Loucy (cell line): ENCODE measurements around the gene CFAP77.

ENCODE experiments used
- H2AFZ ChIP-seq: fragments of 200-600 bp; sonication (generic); 2 replicates; pipeline ENCODE4 v1.6.0; 2016; ENCODE audit warnings: antibody characterized with exemption, mild to moderate bottlenecking, low read length, moderate library complexity
- H3F3A ChIP-seq: fragments of 200-600 bp; 2 replicates; pipeline ENCODE4 v1.6.0; 2016; ENCODE audit warnings: antibody characterized with exemption, low read depth, mild to moderate bottlenecking
- H3K27me3 ChIP-seq: fragments of 200-600 bp; sonication (generic); 2 replicates; pipeline ENCODE4 v1.6.1; 2014; ENCODE audit warnings: low read length, mild to moderate bottlenecking; ENCODE audit not compliant: insufficient read depth, poor library complexity, severe bottlenecking
- H3K36me3 ChIP-seq: fragments of 200-600 bp; sonication (generic); 2 replicates; pipeline ENCODE4 v1.6.1; 2016; ENCODE audit warnings: low read length; ENCODE audit not compliant: insufficient read depth
- H3K4me1 ChIP-seq: fragments of 200-600 bp; sonication (generic); 2 replicates; pipeline ENCODE4 v1.5.1; 2014; ENCODE audit warnings: low read length, mild to moderate bottlenecking; ENCODE audit not compliant: insufficient read depth, poor library complexity, severe bottlenecking
- H3K4me2 ChIP-seq: fragments of 200-600 bp; sonication (generic); 2 replicates; pipeline ENCODE4 v1.6.0; 2014; ENCODE audit warnings: antibody characterized with exemption, low read length, low read depth, mild to moderate bottlenecking; ENCODE audit not compliant: poor library complexity, severe bottlenecking
- H3K4me3 ChIP-seq: fragments of 200-600 bp; sonication (generic); 2 replicates; pipeline ENCODE4 v1.5.1; 2014; ENCODE audit warnings: low read length, mild to moderate bottlenecking, mixed read lengths; ENCODE audit not compliant: poor library complexity, severe bottlenecking
- H3K79me2 ChIP-seq: fragments of 200-600 bp; sonication (generic); 2 replicates; pipeline ENCODE4 v1.6.1; 2014; ENCODE audit warnings: low read length; ENCODE audit not compliant: insufficient read depth
- H3K9ac ChIP-seq: fragments of 200-600 bp; sonication (generic); 2 replicates; pipeline ENCODE4 v1.6.0; 2014; ENCODE audit warnings: mild to moderate bottlenecking, low read depth, low read length, moderate library complexity; ENCODE audit not compliant: poor library complexity, severe bottlenecking
- H3K9me2 ChIP-seq: fragments of 200-600 bp; sonication (generic); replicated peaks from 2 replicates; pipeline ENCODE4 v1.6.1; 2016; ENCODE audit warnings: low read depth, low read length, mixed read lengths
- H3K9me3 ChIP-seq: fragments of 200-600 bp; sonication (generic); 2 replicates; pipeline ENCODE4 v1.6.1; 2014; ENCODE audit warnings: mild to moderate bottlenecking, antibody characterized with exemption, low read length, low read depth; ENCODE audit not compliant: insufficient read depth
- H4K20me1 ChIP-seq: fragments of 200-600 bp; sonication (generic); 2 replicates; pipeline ENCODE4 v1.6.0; 2014; ENCODE audit warnings: antibody characterized with exemption, low read length, mild to moderate bottlenecking; ENCODE audit not compliant: insufficient read depth, poor library complexity, severe bottlenecking
- EZH2phosphoT487 ChIP-seq: fragments of 200-600 bp; IDR thresholded peaks from 2 replicates; pipeline ENCODE4 v1.6.1; 2018; ENCODE audit warnings: antibody characterized with exemption, mild to moderate bottlenecking, moderate library complexity, borderline replicate concordance
- TF ChIP-seq, protein P1 (sequence below): fragments of 200-600 bp; sonication (generic); conservative IDR thresholded peaks from 2 replicates; pipeline ENCODE4 v1.5.1; 2014; ENCODE audit warnings: mild to moderate bottlenecking, antibody characterized with exemption, low read length

The CFAP77 gene

DNA sequence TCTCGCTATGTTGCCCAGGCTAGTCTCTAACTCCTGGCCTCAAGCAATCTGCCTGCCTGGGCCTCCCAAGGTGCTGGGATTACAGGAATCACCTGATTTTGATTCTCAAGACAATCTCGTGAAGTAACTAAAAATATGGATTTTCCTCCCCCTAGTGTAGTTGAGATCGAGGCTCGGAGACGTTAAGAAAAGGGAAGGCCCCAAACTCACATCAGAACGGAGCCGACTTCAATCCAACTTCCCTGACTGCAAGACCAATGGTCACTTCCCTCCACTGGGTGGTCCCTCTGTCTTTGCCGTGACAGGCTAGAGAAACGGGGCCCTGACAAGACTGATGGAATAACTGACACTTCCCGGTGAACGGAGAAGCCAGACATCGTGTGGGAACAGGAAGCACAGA, 200.7 kb downstream of the CFAP77 start:
- Histone ChIP-seq H3K36me3 (peaks cover 47% of the 10 kb centered on the region; the same call in 1 of the 2 replicates), H3K4me2 (no peak overlapping the region), H3K9me2 (no peaks in the 10 kb centered on the region), H3K9ac (no peak overlapping the region), H3K79me2 (no peaks in the 10 kb centered on the region), H3K27me3 (no peaks in the 10 kb centered on the region), H3K4me3 (no peak overlapping the region), H4K20me1 (no peaks in the 10 kb centered on the region), H3F3A (no peaks in the 10 kb centered on the region), H3K4me1 (no peaks in the 10 kb centered on the region), H3K9me3 (no peaks in the 10 kb centered on the region), H2AFZ (no peak overlapping the region)
- no peak for TF ChIP-seq EZH2phosphoT487
- TF ChIP-seq, protein P1, sequence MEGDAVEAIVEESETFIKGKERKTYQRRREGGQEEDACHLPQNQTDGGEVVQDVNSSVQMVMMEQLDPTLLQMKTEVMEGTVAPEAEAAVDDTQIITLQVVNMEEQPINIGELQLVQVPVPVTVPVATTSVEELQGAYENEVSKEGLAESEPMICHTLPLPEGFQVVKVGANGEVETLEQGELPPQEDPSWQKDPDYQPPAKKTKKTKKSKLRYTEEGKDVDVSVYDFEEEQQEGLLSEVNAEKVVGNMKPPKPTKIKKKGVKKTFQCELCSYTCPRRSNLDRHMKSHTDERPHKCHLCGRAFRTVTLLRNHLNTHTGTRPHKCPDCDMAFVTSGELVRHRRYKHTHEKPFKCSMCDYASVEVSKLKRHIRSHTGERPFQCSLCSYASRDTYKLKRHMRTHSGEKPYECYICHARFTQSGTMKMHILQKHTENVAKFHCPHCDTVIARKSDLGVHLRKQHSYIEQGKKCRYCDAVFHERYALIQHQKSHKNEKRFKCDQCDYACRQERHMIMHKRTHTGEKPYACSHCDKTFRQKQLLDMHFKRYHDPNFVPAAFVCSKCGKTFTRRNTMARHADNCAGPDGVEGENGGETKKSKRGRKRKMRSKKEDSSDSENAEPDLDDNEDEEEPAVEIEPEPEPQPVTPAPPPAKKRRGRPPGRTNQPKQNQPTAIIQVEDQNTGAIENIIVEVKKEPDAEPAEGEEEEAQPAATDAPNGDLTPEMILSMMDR, result no peak

GRCh38 chr9:132614324-132614723, 204.3 kb downstream of the CFAP77 start:
- Histone ChIP-seq H3K4me3 (no peak overlapping the region), H2AFZ (no peak overlapping the region), H3K4me1 (no peaks in the 10 kb centered on the region), H3K36me3 (peaks cover 51% of the 10 kb centered on the region; the same call in 1 of the 2 replicates), H3K4me2 (no peak overlapping the region), H4K20me1 (no peaks in the 10 kb centered on the region), H3K9me3 (no peaks in the 10 kb centered on the region), H3K27me3 (no peaks in the 10 kb centered on the region), H3K9me2 (no peaks in the 10 kb centered on the region), H3K79me2 (no peaks in the 10 kb centered on the region), H3F3A (no peaks in the 10 kb centered on the region), H3K9ac (no peak overlapping the region)
- TF ChIP-seq, protein P1, result no peak
- no peak for TF ChIP-seq EZH2phosphoT487

DNA sequence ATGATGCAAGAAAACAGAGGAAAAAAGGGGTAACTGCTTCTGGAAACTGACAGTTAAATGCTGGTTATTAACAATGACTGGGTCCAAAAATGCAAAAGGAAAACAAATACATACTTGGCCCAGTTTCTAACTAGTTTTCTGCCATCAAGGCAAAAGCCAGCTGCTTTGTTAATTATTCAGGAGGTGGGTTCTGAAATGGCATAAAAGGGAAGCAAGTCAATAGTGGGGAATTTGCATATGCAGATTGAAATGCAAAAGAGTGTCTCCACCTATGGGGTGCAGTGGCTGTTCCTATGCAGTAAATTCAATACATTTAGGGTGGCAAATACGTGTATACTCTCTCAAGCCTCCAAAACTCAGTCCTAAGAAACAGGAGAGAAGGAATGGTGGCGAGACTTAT, 205.8 kb downstream of the CFAP77 start:
- Histone ChIP-seq H3K9me3 (no peaks in the 10 kb centered on the region), H3F3A (no peaks in the 10 kb centered on the region), H3K4me3 (no peak overlapping the region), H3K27me3 (no peaks in the 10 kb centered on the region), H3K79me2 (no peaks in the 10 kb centered on the region), H3K9ac (no peak overlapping the region), H2AFZ (no peak overlapping the region), H3K4me2 (no peak overlapping the region), H3K36me3 (peaks cover 43% of the 10 kb centered on the region; the same call in 1 of the 2 replicates), H4K20me1 (no peaks in the 10 kb centered on the region), H3K9me2 (no peaks in the 10 kb centered on the region), H3K4me1 (no peaks in the 10 kb centered on the region)
- TF ChIP-seq, protein P1, result no peak
- no peak for TF ChIP-seq EZH2phosphoT487
